Posterior vena cava (tissue), 2 donors: ENCODE results near the gene IRF6. TPM values are rescaled to one million over a fixed set of nuclear protein-coding genes. Genes with fewer than 3 reads are reported as not detected.

ENCODE experiments used
- DNase-seq: peaks from one replicate; pipeline ENCODE4 v3.0.0-alpha.2; 2020; ENCODE audit warnings: low spot score
- intact Hi-C, 2 donors: fragments of 100-400 bp; cut with DNase I; formaldehyde crosslinking; loops; one replicate each; pipeline versions ENCODE4 v1.14.1 to v1.14.2; 2022 to 2023
- total RNA-seq, 2 donors: library from RNA; stranded (reverse); fragmentation: NEBNext Ultra II Directional; extraction: Animal tissue kit (Norgen Biotek cat#: 25700); gene quantifications; one replicate each; pipeline ENCODE4 v1.2.1, GENCODE V29; 2021
- donor health status: DM: yes; HTN: yes; CAD: no.
- donor health status: DM: yes; HTN: yes; CAD: no.

IRF6 gene
- total RNA-seq, 2 donors from 2014 or later = 1.8 to 2.7 TPM

DNA sequence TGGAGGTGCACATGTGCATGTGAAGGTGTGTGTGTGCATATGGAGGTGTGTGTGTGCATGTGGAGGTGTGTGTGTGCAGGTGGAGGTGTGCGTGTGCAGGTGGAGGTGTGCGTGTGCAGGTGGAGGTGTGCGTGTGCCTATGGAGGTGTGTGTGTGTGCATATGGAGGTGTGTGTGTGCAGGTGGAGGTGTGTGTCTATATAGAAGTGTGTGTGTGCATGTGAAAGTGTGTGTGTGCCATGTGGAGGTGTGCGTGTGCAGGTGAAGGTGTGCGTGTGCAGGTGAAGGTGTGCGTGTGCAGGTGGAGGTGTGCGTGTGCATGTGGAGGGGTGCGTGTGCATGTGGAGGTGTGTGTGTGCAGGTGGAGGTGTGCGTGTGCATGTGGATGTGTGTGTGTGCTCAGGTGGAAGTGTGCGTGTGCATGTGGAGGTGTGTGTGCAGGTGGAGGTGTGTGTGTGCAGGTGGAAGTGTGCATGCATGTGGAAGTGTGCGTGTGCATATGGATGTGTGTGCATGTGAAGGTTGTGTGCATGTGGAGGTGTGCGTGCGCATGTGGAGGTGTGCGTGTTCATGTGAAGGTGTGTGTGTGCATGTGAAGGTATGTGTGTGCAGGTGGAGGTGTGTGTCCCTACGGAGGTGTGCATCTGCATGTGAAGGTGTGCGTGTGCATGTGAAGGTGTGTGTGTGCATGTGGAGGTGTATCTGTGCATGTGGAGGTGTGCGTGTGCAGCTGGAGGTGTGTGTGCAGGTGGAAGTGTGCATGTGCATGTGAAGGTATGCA lies 35.1 kb downstream of the IRF6 start:
- DNase-seq = no peak
- intact Hi-C loops = no loop called here

DNA sequence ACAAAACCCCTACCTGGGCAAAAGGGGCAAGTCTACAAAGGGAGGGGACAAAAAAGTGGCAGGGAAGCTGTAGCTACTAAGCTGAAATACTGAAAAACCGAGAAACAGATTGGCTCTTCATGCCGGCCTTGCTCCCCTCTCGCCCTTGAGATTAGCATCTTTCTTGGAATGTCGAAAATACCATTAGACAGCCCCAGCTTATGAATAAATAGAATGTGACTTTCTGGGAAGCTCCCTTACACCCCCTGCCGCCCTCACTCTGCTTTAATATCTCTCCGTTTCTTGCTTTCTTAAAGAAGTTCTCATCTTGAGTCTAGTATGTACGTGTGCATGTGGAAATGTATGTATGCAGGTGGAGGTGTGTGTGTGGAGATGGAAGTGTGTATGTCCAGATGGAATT lies 36.0 kb downstream of the IRF6 start:
- DNase-seq = no peak
- intact Hi-C loops = no loop called here

GRCh38 chr1:209769171-209769904 lies 36.6 kb downstream of the IRF6 start:
- intact Hi-C loops = no loop called here
- DNase-seq = peak; percentile 90

DNA sequence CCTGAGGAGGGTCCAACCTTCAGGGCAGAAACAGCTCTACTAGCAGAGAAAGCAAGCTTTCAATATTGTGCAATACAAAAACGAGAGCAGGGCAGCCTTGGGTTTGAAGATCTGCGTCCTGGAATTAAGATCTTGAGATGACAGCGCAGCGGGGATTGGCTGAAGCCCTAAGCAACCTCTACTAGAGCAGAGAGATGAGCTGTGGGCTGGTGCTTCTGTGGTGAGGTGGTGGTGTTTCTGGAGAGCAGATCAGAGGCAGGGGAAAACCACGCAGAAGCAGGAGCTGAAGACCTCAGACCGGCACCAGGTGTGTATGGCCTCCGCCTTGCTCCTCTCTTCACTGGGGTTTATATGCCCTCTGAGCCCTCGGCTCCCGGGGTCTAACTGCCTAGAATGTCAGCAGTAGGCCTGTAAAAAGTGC lies 37.6 kb downstream of the IRF6 start:
- DNase-seq = no peak
- intact Hi-C loops = no loop called here

DNA sequence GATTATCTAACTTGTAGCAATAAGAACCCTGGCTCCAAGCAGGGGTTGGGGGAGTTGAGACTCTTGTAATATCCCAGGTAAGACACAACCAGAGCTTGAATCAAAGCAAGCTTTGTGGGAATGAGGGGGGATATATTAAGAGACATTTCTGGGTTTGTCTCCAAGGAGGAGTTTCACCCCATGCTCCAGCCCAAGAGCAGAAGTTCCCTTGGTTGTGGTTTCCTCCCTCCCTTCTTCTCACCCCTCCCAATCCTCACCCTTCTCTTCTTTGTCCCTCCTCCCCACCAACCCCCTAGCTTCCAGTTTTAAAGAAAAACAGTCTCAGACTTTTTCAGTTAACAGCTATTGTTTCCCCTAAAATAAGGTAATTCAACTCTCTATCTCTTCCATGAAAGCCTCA lies 38.2 kb downstream of the IRF6 start:
- intact Hi-C loops = no loop called here
- DNase-seq = no peak

DNA sequence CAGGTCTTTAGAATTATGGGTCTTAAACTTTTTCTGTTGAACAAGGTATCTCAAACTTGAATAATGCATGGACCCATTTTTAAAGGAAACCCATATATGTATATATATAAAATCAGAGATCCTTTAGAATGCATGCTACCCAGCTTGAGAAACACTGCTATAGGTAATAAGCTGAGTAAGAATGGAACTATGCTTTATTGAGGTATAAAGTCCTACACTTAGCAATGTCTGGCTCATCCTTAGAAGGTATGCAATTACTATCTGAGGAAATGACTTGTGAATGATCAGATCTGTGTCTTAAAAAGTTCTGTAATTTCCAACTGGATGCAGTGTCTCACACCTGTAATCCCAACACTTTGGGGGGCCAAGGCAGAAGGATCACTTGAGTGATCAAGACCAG lies 38.8 kb downstream of the IRF6 start:
- DNase-seq = no peak
- intact Hi-C loops = no loop called here

GRCh38 chr1:209766051-209766450 lies 39.9 kb downstream of the IRF6 start:
- no peak for DNase-seq
- intact Hi-C loops = no loop called here

GRCh38 chr1:209761011-209761635 lies 44.8 kb downstream of the IRF6 start:
- DNase-seq = no peak
- intact Hi-C loops = no loop called here

GRCh38 chr1:209759829-209760359 lies 46.0 kb downstream of the IRF6 start:
- intact Hi-C loops = no loop called here
- no peak for DNase-seq

- DNase-seq = no peak
- intact Hi-C loops = no loop called here
Observed at GRCh38 chr1:209758400-209758799, 47.5 kb downstream of the IRF6 start.

DNA sequence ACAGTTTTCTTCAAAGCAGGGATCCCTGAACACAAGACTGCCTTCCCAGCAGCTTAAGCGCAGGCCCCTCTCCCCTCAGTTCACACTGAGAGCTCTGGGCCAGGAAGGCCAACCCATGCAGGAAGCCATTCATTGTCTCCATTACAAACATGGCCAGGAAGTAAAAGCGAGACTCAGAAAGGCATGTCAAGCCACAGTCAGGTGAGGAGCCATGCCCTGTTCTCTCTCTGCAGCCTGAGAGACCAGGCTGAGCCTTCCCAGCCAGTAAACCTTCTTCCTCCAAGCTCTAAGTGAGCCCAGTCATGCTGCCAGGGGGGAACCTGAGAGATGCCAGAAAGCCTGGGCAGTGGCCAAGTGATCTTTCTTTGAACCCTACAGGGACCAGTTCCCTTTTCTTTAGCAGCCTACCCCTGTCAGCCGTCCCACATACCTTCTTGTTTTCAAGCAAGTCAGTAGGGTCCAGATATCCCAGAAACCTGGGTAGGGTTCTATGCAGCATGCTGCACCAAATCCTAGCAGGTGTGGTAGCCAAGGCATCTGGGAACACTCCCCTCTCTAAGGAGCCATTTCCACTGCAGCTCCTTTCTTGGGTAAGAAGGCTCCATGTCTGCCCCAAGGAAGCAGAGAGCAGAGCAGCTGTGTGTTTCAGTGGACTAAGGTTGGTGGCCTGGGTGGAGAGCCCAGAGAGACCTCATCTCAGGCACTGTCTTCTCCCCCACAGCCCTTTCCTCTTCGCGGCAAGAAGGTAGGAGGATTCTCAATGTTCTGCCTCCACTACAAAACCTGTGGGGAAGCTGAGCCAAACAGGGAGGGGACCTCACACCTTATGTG lies 49.1 kb downstream of the IRF6 start:
- intact Hi-C loops = no loop called here
- no peak for DNase-seq

DNA sequence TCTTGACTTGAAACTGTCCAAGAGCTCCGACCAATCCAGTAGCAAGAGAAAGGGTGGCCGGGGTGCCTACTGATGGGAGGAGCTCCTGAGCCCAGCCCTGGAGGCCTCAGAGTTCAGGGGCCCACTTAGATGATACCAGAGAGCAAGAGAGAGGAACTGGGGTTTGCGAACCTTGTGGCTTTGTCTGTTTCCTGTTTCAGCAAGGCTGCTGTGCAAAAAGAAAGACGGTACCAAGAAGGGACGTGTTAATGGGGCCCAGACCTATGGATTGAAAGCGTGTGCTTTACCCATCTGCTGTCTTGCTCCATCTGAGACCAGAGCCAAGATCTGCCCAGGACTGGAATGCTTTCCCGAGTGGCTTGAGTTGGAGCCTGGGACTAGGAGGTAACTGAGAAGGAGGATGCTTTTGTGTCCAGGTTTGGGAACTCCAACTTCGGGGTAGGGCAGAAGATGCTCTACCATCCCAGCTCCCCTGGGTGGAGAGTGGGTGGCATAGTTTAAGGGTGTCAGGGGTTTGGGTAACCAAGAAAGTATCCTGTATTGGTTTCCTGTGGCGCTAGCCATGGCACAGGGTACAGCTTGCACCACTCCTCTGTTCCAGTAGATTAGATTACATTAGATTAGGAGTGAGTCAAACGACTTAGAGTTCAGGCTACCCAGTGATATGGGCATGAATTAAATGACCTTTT lies 49.9 kb downstream of the IRF6 start, which contains the start of gene TRAF3IP3:
TRAF3IP3 (plus strand) TSS at position 128 of the 689 bp plus-strand sequence. CDS start 3,987 bp downstream, outside the sequence.
- intact Hi-C loops = no loop called here
- DNase-seq = no peak

DNA sequence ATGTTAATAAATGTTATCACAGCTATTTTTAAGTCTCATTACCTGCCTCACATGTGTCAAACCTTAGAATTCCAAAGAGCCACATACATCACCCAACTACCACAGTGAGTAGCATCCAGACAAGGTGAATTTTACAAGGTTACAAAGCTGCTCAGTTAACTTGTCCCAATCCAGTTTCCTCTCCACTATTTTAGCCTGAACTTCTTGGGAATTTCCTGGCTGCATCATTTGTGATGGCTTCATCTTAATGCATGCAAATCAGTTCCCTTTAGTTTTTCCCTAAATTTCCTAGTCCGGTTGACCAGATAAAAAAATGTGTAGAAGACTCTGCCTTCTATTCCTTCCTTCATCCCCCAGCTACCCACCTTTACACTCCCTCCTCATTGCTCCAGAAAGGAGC lies 50.7 kb downstream of the IRF6 start:
- intact Hi-C loops = no loop called here
- no peak for DNase-seq

GRCh38 chr1:209752890-209753289 lies 53.1 kb downstream of the IRF6 start:
- intact Hi-C loops = no loop called here
- DNase-seq = no peak

GRCh38 chr1:209751627-209752231 lies 54.2 kb downstream of the IRF6 start:
- intact Hi-C loops = no loop called here
- no peak for DNase-seq

- intact Hi-C loops = loop anchor here in 1 of 2 donors (5.0 kb wide), 1 partner anchor 172 kb away; no protein-coding TSS in a partner anchor
Observed at GRCh38 chr1:209749670-209750323, 56.1 kb downstream of the IRF6 start.

DNA sequence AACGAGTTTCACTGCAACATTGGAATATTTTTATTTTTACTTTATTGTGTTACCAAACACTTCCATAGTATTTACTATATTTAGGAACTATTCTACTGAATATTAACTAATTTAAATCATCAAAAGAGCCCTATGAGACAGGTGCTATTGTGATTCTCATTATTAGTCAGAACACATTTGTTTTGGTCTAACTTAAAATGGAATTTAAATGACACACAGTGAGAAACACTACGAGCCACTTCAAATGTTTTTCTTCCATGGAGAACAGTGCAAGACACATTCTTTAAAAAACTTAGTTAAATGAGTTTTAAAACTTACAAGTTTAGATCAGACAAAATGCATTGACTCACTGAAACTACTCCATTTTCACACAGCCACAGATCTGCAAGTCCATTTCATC lies 56.7 kb downstream of the IRF6 start:
- DNase-seq = no peak
- intact Hi-C loops = loop anchor here in 1 of 2 donors (5.0 kb wide), 1 partner anchor 172 kb away; no protein-coding TSS in a partner anchor

More at GRCh38 chr1:209749670-209750323, 56.1 kb downstream of the IRF6 start:
- DNase-seq = no peak
